Ramos (cell line): Measurements from ENCODE around the gene PPP6R3.

ENCODE experiments used
- in situ Hi-C: fragments of 300-500 bp; cut with MboI; formaldehyde crosslinking; loops from one replicate; pipeline ENCODE4 v1.14.3; 2022; ENCODE audit warnings: low sequenced_read_pairs; ENCODE audit not compliant: unreplicated experiment

Gene PPP6R3

DNA sequence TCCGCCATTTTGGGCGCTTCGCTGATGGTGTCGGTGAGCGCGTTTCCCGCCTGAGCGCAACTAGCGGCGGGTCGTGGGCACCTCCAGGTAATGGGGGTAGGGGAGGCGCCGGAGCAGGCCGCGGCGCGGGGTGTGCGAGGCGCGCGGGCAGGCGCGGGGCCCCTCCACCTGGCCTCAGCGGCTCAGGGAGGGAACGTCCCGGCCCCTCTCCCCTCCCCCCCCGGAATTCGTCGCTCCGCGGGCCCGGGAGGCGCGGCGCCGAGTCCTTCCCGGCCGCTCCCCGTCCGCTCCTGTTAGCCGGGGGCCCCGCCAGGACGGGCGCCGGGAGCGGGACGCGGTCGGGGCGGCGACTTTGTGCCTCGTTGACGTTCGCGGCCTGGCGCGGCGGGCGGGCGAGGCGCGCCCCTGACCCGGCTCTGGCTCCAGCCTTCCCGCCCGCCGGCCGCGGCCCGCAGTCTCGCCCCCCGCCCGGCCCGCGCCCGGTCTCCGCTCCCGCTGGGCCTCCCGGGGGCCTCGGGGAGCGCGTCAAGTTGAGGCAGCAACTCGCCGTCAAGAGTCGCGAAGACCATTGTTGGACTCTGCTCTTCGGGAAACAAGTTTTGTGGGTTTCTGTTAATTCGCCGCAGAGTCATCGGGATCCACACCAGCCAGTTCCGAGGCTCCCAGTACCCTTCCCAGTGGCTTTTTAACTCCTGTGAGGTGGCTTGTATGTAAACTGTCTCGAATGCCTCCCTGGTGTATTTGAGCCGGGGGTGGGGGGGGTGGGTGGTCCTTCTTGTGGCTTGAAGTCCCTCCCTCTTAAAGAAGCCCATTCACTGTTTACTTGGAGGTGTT, at the start of gene PPP6R3:
Gene PPP6R3, plus strand, starts transcription at position 12 of the 834 bp plus-strand sequence. CDS start 76,913 bp downstream, outside the sequence.
- in situ Hi-C loops = no loop called here

GRCh38 chr11:68411501-68411991, 49.0 kb upstream of the PPP6R3 start:
- in situ Hi-C loops = no loop called here

GRCh38 chr11:68412593-68413475, 47.7 kb upstream of the PPP6R3 start:
- in situ Hi-C loops = no loop called here

DNA sequence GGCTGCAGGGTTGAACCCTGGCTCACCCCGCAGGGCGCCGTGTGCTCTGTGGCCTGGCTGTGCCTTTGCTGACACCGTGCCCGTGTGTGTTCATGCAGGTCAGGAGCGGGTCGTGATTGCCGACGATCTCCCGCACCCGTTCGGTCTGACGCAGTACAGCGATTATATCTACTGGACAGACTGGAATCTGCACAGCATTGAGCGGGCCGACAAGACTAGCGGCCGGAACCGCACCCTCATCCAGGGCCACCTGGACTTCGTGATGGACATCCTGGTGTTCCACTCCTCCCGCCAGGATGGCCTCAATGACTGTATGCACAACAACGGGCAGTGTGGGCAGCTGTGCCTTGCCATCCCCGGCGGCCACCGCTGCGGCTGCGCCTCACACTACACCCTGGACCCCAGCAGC, 47.0 kb upstream of the PPP6R3 start:
- in situ Hi-C loops = no loop called here

DNA sequence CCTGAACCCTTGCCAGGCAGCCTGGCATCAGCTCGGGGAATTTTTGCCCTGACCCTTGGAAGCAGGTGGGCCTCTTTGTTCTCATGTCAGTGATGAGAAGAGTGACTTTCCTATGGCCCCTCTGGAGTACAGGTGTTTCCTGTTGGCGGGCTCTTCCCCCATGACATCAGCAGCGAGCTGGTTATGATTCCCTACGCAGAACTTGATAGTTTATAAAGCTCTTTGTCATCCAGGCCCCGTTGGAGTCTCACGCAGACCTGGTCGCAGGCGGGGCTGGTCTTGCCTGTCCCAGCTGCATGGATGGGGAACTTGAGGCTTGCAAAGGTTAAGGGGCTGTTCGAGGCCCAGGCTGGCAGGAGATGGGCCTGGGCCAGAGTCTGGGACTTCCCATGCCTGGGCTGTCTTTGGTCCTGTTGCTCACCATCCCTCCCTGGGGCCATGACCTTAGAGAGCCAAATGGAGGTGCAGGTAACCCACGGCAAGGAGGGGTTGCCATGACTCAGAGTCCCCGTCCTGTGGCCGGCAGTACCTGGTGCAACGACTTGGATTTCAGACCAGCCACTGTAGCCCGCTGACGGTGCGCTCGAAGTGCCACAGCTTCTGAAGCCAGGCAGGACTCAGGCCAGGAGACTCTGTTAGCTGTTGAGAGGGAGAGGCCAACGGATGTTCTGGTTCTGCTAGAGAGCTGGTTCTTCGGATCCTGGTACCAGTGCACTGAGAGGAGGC, 45.9 kb upstream of the PPP6R3 start:
- in situ Hi-C loops = no loop called here

- in situ Hi-C loops = no loop called here
These were observed 44.4 kb upstream of the PPP6R3 start for GRCh38 chr11:68416070-68416578.

DNA sequence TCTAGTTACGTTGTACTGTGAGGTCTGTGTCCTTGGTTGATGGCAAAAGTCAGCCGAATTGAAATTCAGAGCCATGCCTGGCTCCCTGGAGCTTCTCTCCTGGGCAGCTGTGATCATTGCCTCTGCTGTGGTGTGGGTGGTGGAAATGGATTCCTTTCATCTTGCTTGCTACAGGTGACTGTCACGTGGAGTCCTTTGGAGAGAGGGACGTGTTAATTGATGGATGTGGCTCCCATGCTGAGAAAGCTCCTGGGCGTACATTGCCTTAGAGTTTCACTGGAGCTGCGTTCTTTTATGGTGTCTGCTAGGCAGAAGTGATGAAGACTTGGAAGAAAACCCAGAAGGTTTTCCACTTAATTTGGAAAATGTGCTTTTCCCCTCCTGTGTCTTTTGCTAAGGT, 41.9 kb upstream of the PPP6R3 start:
- in situ Hi-C loops = no loop called here

DNA sequence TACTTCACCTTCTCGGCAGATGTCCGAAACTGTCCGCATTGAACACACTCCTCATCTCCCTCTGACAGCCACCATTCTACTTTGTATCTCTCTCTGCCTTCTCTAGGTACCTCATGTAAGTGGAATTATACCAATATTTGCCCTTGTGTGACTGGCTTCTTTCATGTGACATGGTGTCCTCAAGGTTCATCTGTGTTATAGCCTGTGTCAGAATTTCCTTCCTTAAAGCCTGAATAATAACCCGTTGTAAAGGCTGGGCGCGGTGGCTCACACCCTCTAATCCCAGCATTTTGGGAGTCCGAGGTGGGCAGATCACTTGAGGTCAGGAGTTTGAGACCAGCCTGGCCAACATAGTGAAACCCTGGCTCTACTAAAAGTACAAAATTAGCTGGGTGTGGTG, 40.4 kb upstream of the PPP6R3 start:
- in situ Hi-C loops = no loop called here

GRCh38 chr11:68423481-68423880, 37.1 kb upstream of the PPP6R3 start:
- in situ Hi-C loops = no loop called here

- in situ Hi-C loops = no loop called here
These were observed 36.4 kb upstream of the PPP6R3 start for GRCh38 chr11:68424101-68424632.

DNA sequence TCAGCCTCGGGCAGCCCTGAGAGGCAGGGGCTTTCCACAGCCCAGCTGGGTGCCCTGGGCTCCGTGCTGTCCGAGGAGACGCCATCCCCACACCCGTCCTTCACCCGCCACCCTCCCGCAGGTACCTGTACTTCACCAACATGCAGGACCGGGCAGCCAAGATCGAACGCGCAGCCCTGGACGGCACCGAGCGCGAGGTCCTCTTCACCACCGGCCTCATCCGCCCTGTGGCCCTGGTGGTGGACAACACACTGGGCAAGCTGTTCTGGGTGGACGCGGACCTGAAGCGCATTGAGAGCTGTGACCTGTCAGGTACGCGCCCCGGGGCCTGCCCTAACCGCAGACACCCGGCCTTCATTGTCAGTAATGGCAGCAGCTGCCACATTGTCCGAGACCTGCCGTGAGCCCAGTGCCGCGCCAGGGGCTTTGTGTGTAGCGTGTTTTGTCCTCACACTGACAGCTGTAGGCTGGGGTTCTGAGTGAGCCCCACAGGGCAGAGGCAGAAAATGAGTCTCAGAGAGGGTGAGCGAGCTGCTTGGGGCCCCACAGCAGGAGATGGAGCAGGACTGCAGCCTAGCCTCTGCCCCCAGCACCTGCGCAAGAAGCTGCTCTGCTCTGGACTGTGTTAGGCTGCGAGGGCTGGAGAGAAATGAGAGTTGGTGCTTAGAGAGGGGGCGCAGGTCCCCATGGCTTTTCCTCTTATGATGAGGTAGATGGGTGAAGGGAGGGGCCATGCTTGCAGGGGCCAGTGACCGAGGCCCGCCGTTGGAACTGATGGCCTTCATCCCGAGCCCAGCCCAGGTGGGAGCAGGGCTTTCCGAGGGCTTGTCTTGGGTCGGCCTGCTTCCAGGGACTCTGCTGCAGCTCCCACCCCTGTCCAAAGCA, 35.3 kb upstream of the PPP6R3 start:
- in situ Hi-C loops = no loop called here

DNA sequence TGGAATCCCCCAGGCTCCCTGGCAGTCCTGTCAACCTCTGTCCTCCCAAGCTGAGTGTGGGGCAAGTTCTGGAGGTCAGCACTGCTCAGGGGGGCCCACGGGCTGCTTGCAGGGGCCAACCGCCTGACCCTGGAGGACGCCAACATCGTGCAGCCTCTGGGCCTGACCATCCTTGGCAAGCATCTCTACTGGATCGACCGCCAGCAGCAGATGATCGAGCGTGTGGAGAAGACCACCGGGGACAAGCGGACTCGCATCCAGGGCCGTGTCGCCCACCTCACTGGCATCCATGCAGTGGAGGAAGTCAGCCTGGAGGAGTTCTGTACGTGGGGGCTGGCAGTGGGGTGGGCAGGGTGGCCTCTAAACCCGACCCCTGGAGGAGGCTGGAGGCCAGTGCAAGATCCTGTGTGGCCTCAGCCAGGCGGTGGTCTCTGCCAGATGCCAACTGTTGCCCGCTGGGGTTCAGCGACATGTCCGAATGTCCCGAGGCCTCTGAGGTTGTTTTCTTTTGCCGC, 34.6 kb upstream of the PPP6R3 start:
- in situ Hi-C loops = no loop called here

DNA sequence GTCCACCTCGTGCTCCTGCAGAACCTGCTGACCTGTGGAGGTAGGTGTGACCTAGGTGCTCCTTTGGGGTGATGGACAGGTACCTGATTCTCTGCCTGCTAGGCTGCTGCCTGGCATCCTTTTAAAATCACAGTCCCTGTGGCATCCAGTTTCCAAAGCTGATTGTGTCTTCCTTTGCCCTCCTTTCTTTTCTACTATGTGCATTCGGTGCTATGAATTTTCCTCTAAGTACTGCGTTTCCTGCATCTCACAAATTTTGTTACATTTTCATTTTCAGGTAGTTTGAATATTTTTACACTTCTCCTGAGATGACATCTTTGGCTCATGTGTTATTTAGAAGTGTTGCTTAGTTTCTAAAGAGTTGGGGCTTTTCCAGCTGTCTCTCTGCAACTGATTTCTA, 30.9 kb upstream of the PPP6R3 start:
- in situ Hi-C loops = no loop called here

- in situ Hi-C loops = no loop called here
These were observed 30.2 kb upstream of the PPP6R3 start for GRCh38 chr11:68430384-68430783.

- in situ Hi-C loops = no loop called here
These were observed 29.8 kb upstream of the PPP6R3 start for GRCh38 chr11:68430801-68431200.

DNA sequence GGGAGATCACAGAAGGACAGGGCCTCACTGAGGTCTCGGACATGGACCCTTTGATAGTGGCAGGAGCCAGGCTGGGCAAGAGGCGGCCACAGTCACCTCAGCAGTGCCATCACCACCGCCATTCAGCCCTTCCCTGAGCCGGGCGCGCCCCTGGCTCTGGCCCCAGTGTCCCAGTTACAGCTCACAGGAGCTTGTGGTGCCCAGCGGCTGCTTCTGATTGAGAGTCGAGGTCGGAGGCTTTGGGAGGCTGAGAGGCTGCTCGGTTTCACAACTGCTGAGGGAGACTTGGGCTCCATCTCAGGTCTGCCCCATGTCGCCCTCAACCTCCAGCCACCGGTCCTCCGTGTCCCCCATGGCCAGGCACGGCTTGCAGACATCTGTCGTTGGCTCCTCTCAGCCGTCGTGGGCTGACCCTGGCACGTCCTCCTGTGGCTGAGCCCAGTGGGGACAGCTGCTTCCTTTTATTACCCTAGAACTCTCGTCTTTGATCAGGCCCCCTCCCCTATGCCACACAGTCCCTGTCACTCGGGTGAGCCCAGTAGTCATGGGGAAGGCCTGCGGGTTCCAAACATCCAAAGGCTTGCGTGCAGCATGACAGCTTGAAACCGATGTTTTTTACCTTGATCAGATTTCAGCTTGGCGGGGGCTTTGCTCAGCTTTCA, 28.4 kb upstream of the PPP6R3 start:
- in situ Hi-C loops = no loop called here

DNA sequence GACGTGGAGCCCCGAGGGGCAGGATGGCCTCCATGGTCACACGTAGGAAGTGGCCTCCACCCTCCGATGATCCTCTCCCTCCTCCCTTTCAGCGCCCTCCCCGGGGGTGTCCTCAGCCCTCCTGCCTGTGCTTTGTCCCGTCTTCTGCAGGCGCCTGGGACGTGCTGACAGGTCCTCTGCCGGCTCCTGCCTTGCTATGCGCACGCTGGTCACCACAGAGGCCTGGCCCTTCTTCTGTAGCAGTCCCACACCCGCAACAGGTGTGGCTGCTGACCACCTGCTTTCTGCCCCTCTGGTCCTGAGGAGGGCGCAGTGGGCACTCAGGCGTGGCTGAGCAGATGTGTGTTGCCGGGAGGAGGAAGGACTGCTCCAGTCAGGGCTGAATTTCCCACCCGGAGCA, 27.7 kb upstream of the PPP6R3 start:
- in situ Hi-C loops = no loop called here

DNA sequence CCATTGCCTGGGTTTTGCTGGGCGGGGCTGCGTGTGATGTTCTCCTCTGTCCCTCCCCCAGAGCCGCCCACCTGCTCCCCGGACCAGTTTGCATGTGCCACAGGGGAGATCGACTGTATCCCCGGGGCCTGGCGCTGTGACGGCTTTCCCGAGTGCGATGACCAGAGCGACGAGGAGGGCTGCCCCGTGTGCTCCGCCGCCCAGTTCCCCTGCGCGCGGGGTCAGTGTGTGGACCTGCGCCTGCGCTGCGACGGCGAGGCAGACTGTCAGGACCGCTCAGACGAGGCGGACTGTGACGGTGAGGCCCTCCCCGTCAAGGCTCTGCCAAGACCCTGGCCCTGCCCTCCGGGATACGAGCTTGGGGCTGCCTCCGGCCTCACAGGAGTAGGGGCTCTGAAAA, 27.0 kb upstream of the PPP6R3 start:
- in situ Hi-C loops = no loop called here
